Coronary artery (tissue), 2 donors: ENCODE data around the gene MAGEA3.
A peak's percentile ranks its signal among the peaks of the same experiment; 100 is the strongest.
"Not testable (repeated sequence)": the region's sequence is repeated elsewhere in the genome, so short reads cannot be mapped to it uniquely, and the experiment has no call there.

Experiments used
- DNase-seq: peaks from one replicate; pipeline ENCODE4 v3.0.0-alpha.2; 2017; ENCODE audit warnings: low spot score
- H3K27ac ChIP-seq, 2 donors: fragments of 200-600 bp; sonication (generic); one replicate each; pipeline ENCODE4 v1.5.1; 2016 to 2019
- H3K4me3 ChIP-seq: fragments of 200-600 bp; sonication (generic); 2 replicates; pipeline ENCODE4 v1.5.1; 2016; ENCODE audit warnings: mild to moderate bottlenecking, moderate library complexity
- TF ChIP-seq, protein P1 (sequence below): fragments of 200-600 bp; sonication (generic); IDR thresholded peaks from one replicate; pipeline ENCODE4 v1.5.1; 2019; ENCODE audit warnings: antibody characterized with exemption

Gene MAGEA3

GRCh38 chrX:152735101-152735500 is 36.5 kb downstream of the MAGEA3 start:
- H3K4me3 ChIP-seq: no peak overlapping the region
- TF ChIP-seq, protein P1, sequence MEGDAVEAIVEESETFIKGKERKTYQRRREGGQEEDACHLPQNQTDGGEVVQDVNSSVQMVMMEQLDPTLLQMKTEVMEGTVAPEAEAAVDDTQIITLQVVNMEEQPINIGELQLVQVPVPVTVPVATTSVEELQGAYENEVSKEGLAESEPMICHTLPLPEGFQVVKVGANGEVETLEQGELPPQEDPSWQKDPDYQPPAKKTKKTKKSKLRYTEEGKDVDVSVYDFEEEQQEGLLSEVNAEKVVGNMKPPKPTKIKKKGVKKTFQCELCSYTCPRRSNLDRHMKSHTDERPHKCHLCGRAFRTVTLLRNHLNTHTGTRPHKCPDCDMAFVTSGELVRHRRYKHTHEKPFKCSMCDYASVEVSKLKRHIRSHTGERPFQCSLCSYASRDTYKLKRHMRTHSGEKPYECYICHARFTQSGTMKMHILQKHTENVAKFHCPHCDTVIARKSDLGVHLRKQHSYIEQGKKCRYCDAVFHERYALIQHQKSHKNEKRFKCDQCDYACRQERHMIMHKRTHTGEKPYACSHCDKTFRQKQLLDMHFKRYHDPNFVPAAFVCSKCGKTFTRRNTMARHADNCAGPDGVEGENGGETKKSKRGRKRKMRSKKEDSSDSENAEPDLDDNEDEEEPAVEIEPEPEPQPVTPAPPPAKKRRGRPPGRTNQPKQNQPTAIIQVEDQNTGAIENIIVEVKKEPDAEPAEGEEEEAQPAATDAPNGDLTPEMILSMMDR: no peak
- no peak for DNase-seq
- H3K27ac ChIP-seq: no peak overlapping the region

DNA sequence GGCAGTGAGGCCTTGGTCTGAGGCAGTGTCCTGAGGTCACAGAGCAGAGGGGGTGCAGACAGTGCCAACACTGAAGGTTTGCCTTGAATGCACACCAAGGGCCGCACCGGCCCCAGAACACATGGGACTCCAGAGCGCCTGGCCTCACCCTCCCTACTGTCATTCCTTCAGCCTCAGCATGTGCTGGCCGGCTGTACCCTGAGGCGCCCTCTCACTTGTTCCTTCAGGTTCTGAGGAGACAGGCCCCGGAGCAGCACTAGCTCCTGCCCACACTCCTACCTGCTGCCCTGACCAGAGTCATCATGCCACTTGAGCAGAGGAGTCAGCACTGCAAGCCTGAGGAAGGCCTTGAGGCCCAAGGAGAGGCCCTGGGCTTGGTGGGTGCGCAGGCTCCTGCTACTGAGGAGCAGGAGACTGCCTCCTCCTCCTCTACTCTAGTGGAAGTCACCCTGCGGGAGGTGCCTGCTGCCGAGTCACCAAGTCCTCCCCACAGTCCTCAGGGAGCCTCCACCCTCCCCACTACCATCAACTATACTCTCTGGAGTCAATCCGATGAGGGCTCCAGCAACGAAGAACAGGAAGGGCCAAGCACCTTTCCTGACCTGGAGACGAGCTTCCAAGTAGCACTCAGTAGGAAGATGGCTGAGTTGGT is 37.4 kb downstream of the MAGEA3 start:
- TF ChIP-seq, protein P1: no peak
- DNase-seq: peak; percentile 65
- Histone ChIP-seq H3K27ac (no peak overlapping the region), H3K4me3 (no peak overlapping the region)

- peak; percentile 43 for DNase-seq
- not testable (repeated sequence) for H3K4me3 ChIP-seq, H3K27ac ChIP-seq
These were observed 37.9 kb downstream of the MAGEA3 start for GRCh38 chrX:152736528-152736927.

- DNase-seq: no peak
- TF ChIP-seq, protein P1: no peak
- Histone ChIP-seq H3K27ac (no peak overlapping the region), H3K4me3 (no peak overlapping the region)
These were observed 40.0 kb downstream of the MAGEA3 start for GRCh38 chrX:152738560-152738959.
